ENCODE results near the gene MCF2L.

Gene MCF2L

GRCh38 chr13:113060557-113061270 is 91.7 kb downstream of the MCF2L start:
- no peak overlapping the region for H3K4me3 ChIP-seq (ENCODE audit: low read depth, low read length)
- DNase-seq (ENCODE audit: low read depth), result no peak
- TF ChIP-seq CTCF (conservative IDR thresholded peaks at IDR 0.05; ENCODE audit: low read depth, low read length), result no peak

GRCh38 chr13:113061271-113061625 is 92.2 kb downstream of the MCF2L start:
- no peak for DNase-seq (ENCODE audit: low read depth)
- H3K4me3 ChIP-seq (ENCODE audit: low read depth, low read length), result no peak overlapping the region
- TF ChIP-seq CTCF (conservative IDR thresholded peaks at IDR 0.05; ENCODE audit: low read depth, low read length), result no peak

- no peak for DNase-seq (ENCODE audit: low read depth)
- no peak overlapping the region for H3K4me3 ChIP-seq (ENCODE audit: low read depth, low read length)
Measured at GRCh38 chr13:113061796-113062425, 92.9 kb downstream of the MCF2L start.

GRCh38 chr13:113062691-113063090 is 93.7 kb downstream of the MCF2L start:
- no peak for TF ChIP-seq CTCF (conservative IDR thresholded peaks at IDR 0.05; ENCODE audit: low read depth, low read length)
- no peak overlapping the region for H3K4me3 ChIP-seq (ENCODE audit: low read depth, low read length)
- DNase-seq (ENCODE audit: low read depth), result no peak

More at GRCh38 chr13:113061796-113062425, 92.9 kb downstream of the MCF2L start:
- no peak for TF ChIP-seq CTCF (conservative IDR thresholded peaks at IDR 0.05; ENCODE audit: low read depth, low read length)

GRCh38 chr13:113063091-113063491 is 94.1 kb downstream of the MCF2L start:
- no peak for DNase-seq (ENCODE audit: low read depth)
- no peak for TF ChIP-seq CTCF (conservative IDR thresholded peaks at IDR 0.05; ENCODE audit: low read depth, low read length)
- no peak overlapping the region for H3K4me3 ChIP-seq (ENCODE audit: low read depth, low read length)

GRCh38 chr13:113064000-113064533 is 95.1 kb downstream of the MCF2L start:
- no peak for DNase-seq (ENCODE audit: low read depth)
- no peak overlapping the region for H3K4me3 ChIP-seq (ENCODE audit: low read depth, low read length)
- no peak for TF ChIP-seq CTCF (conservative IDR thresholded peaks at IDR 0.05; ENCODE audit: low read depth, low read length)
